Stimulated activated naive CD8-positive, alpha-beta T cell treated with anti-CD3 and anti-CD28 coated beads, Interleukin-15, Interleukin-2, amounts not matched to agents 100 ng/mL and 50 ng/mL, for 24 hours (primary cell): ENCODE measurements around the gene BRPF1.
A peak's percentile ranks its signal among the peaks of the same experiment; 100 is the strongest.

ENCODE experiments used
- H3K27ac Mint-ChIP-seq: one replicate; pipeline ENCODE4 v1.8.0; 2021; ENCODE audit warnings: mild to moderate bottlenecking, mixed read lengths
- H3K27me3 Mint-ChIP-seq: one replicate; pipeline ENCODE4 v1.8.0; 2021; ENCODE audit warnings: mixed read lengths
- H3K36me3 Mint-ChIP-seq: one replicate; pipeline ENCODE4 v1.8.0; 2021; ENCODE audit warnings: low read depth, mixed read lengths
- H3K4me1 Mint-ChIP-seq: one replicate; pipeline ENCODE4 v1.8.0; 2021; ENCODE audit warnings: low read depth, mixed read lengths
- H3K4me3 Mint-ChIP-seq: one replicate; pipeline ENCODE4 v1.8.0; 2021; ENCODE audit warnings: mild to moderate bottlenecking, mixed read lengths
- H3K9me3 Mint-ChIP-seq: one replicate; pipeline ENCODE4 v1.8.0; 2021; ENCODE audit warnings: mixed read lengths

The BRPF1 gene

DNA sequence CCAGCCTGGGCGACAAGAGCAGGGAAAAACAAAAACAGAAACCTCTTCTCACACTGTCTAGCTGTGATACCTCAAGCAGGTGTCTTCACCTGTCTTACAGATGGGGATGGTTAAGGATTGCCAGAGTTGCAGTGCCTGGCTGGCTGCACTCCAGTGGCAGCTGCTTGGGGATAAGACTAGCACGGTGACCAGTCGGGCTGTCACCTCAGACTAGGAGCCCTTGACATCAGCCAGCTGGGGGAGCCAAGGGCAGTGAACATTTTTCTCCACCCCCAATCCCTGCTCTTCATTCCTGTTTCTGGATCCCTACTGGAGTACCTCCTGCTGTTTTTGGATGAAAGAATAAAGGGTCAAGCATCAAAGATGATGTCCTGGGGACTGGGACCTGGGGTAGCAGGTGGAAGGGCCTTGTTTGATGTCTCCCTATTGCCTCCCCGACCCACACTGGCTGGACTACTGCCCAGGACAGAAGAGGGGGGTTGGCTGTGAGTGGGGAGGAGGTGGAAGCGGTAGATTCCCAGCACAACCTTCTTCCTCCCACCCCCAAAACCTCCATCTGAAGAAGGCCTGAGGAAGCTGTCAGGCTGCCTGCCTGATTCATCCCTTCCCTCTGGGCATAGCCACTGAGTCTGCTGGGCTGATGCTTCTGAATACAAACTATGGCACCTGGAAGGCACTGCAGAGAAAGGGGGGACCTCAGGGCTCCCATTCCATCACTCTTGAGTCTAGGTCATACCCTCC lies 34.9 kb upstream of the BRPF1 start:
- Mint-ChIP-seq H3K4me1 (no peaks in the 10 kb centered on the region), H3K36me3 (peaks cover 41% of the 10 kb centered on the region), H3K4me3 (no peak overlapping the region), H3K27ac (no peak overlapping the region), H3K9me3 (no peaks in the 10 kb centered on the region), H3K27me3 (no peaks in the 10 kb centered on the region)

GRCh38 chr3:9697892-9698291 lies 33.6 kb upstream of the BRPF1 start:
- peaks cover 1% of the 10 kb centered on the region for H3K27me3 Mint-ChIP-seq
- no peaks in the 10 kb centered on the region for H3K9me3 Mint-ChIP-seq
- H3K36me3 Mint-ChIP-seq: peaks cover 48% of the 10 kb centered on the region
- no peak overlapping the region for H3K4me3 Mint-ChIP-seq
- no peaks in the 10 kb centered on the region for H3K4me1 Mint-ChIP-seq
- no peak overlapping the region for H3K27ac Mint-ChIP-seq

DNA sequence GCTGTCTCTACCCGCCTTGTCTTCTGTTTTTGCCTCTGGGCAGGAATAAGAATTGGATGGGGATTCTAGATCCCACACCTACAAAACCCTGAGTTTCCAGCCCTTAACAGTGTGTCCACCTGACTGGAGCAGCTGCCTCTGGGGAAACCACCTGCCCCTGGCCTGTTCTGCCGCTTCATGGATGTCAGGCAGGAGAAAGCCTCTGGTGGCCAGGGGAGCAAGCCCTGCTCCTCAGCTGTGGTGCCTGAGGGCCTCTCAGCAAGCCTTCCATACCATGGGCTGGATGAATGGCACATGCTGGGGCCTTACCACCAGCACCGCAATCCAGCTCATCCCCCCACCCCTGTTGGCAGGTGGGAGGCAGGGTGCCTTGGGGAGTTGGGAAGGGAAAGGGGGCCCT lies 33.2 kb upstream of the BRPF1 start:
- peaks cover 5% of the 10 kb centered on the region for H3K27me3 Mint-ChIP-seq
- H3K36me3 Mint-ChIP-seq: peaks cover 47% of the 10 kb centered on the region
- no peak overlapping the region for H3K4me3 Mint-ChIP-seq
- no peaks in the 10 kb centered on the region for H3K9me3 Mint-ChIP-seq
- H3K27ac Mint-ChIP-seq: no peak overlapping the region
- H3K4me1 Mint-ChIP-seq: peaks cover 2% of the 10 kb centered on the region

DNA sequence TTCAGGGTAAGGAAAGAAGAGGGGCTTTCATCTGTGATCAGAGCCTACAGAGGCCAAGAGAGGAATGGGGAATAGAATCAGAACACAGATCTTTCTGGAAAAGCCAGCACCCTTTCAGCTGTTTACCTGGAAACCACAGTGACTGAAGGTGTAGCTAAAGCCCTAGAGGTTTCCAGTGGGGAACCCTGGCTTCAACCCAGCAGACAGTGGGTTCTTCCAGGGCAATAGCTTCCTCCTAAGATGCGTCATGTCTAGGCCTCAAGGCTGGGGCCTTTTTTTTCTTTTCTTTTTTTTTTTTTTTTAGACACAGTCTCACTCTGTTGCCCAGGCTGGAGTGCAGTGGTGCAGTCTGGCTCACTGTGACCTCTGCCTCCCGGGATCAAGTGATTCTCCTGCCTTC lies 31.0 kb upstream of the BRPF1 start:
- no peak overlapping the region for H3K27ac Mint-ChIP-seq
- H3K9me3 Mint-ChIP-seq: no peaks in the 10 kb centered on the region
- H3K4me3 Mint-ChIP-seq: no peak overlapping the region
- peaks cover 11% of the 10 kb centered on the region for H3K27me3 Mint-ChIP-seq
- peaks cover 44% of the 10 kb centered on the region for H3K36me3 Mint-ChIP-seq
- peaks cover 14% of the 10 kb centered on the region for H3K4me1 Mint-ChIP-seq

DNA sequence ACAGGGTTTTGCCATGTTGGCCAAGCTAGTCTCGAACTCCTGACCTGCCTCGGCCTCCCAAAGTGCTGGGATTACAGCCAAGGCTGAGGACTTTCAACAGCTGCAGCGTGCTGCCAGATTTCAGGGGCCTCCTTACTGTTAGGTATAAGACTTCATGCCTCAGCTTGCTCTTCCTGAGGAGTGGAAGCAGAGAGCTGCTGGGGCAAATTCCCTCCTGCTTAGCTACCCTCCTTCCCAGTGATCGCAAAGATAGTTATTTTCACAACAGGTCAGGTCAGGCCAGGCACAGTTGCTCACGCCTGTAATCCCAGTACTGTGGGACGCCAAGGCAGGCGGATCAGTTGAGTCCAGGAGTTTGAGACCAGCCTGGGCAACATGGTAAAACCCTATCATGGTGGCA lies 30.5 kb upstream of the BRPF1 start:
- H3K9me3 Mint-ChIP-seq: no peaks in the 10 kb centered on the region
- H3K27me3 Mint-ChIP-seq: peaks cover 15% of the 10 kb centered on the region
- H3K27ac Mint-ChIP-seq: no peak overlapping the region
- peaks cover 14% of the 10 kb centered on the region for H3K4me1 Mint-ChIP-seq
- H3K4me3 Mint-ChIP-seq: no peak overlapping the region
- peaks cover 42% of the 10 kb centered on the region for H3K36me3 Mint-ChIP-seq

- H3K9me3 Mint-ChIP-seq: no peaks in the 10 kb centered on the region
- no peak overlapping the region for H3K27ac Mint-ChIP-seq
- no peak overlapping the region for H3K4me3 Mint-ChIP-seq
- H3K4me1 Mint-ChIP-seq: peaks cover 14% of the 10 kb centered on the region
- H3K36me3 Mint-ChIP-seq: peaks cover 40% of the 10 kb centered on the region
- peaks cover 22% of the 10 kb centered on the region for H3K27me3 Mint-ChIP-seq
Measured at GRCh38 chr3:9701711-9702110, 29.8 kb upstream of the BRPF1 start.

- Mint-ChIP-seq H3K4me3 (no peak overlapping the region), H3K27ac (no peak overlapping the region), H3K9me3 (no peaks in the 10 kb centered on the region), H3K36me3 (peaks cover 33% of the 10 kb centered on the region), H3K4me1 (peaks cover 14% of the 10 kb centered on the region), H3K27me3 (peaks cover 23% of the 10 kb centered on the region)
Measured at GRCh38 chr3:9703240-9703639, 28.3 kb upstream of the BRPF1 start.

GRCh38 chr3:9703736-9704346 lies 27.7 kb upstream of the BRPF1 start, which contains the start of gene CPNE9:
CPNE9 (plus strand) TSS chr3:9703833; CDS start chr3:9703997, 164 bp downstream.
- Mint-ChIP-seq H3K36me3 (peaks cover 33% of the 10 kb centered on the region), H3K27ac (no peak within 1 kb of the TSS), H3K27me3 (peaks cover 23% of the 10 kb centered on the region), H3K4me1 (peaks cover 14% of the 10 kb centered on the region), H3K9me3 (no peaks in the 10 kb centered on the region), H3K4me3 (peak within 1 kb of the TSS; percentile 15)

- H3K4me1 Mint-ChIP-seq: peaks cover 14% of the 10 kb centered on the region
- H3K27me3 Mint-ChIP-seq: peaks cover 23% of the 10 kb centered on the region
- peak overlapping the region; percentile 51 for H3K4me3 Mint-ChIP-seq
- peaks cover 28% of the 10 kb centered on the region for H3K36me3 Mint-ChIP-seq
- no peaks in the 10 kb centered on the region for H3K9me3 Mint-ChIP-seq
- no peak overlapping the region for H3K27ac Mint-ChIP-seq
Measured at GRCh38 chr3:9704347-9705322, 26.9 kb upstream of the BRPF1 start.

DNA sequence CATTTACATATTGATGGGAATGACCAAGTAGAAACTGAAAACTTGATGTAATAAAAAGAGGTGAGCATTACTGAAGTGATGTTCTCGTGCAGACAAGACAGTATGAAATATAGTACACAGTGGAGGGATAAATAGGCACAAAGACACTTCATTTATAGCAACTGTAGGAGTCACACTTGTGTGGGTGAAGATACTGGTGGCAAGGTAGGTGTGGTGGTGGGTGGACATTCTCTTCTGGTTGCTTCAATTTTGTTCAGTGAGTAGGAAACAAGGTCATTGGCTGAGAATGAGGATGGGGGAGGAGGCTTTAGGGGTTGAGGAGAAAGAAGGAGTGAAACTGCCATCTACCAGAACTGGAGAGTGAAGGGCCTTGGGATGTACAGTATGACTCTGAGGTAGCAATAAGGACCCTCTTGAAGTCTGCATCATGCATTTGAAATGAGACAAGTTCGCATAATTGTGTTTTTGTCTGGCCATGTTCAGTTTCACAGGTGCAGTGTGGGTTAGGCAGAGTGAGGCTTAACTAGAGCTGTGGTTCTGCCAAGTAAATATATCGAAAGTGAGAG lies 21.3 kb upstream of the BRPF1 start:
- H3K4me1 Mint-ChIP-seq: no peaks in the 10 kb centered on the region

DNA sequence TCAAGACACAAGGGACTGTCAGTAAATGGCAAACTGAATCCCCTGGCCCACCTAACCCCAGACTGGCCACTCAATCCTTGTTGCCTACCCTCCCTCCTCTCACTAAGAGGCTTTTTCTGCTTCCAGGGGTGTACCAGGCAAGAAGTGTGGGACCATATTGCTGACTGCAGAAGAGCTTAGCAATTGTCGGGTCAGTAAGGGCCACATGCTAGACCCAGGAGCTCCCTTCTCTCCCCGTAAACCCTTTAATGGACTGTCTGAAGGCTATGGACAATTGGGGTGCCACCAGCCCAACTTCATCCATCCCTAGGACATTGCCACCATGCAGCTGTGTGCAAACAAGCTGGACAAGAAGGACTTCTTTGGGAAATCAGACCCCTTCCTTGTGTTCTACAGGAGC lies 19.1 kb upstream of the BRPF1 start:
- peaks cover 4% of the 10 kb centered on the region for H3K27me3 Mint-ChIP-seq
- no peaks in the 10 kb centered on the region for H3K36me3 Mint-ChIP-seq
- no peak overlapping the region for H3K27ac Mint-ChIP-seq
- H3K4me1 Mint-ChIP-seq: peaks cover 7% of the 10 kb centered on the region
- H3K9me3 Mint-ChIP-seq: no peaks in the 10 kb centered on the region
- no peak overlapping the region for H3K4me3 Mint-ChIP-seq

More for the DNA sequence above, 21.3 kb upstream of the BRPF1 start:
- H3K4me3 Mint-ChIP-seq: no peak overlapping the region
- no peak overlapping the region for H3K27ac Mint-ChIP-seq
- no peaks in the 10 kb centered on the region for H3K9me3 Mint-ChIP-seq
- no peaks in the 10 kb centered on the region for H3K36me3 Mint-ChIP-seq
- peaks cover 17% of the 10 kb centered on the region for H3K27me3 Mint-ChIP-seq

DNA sequence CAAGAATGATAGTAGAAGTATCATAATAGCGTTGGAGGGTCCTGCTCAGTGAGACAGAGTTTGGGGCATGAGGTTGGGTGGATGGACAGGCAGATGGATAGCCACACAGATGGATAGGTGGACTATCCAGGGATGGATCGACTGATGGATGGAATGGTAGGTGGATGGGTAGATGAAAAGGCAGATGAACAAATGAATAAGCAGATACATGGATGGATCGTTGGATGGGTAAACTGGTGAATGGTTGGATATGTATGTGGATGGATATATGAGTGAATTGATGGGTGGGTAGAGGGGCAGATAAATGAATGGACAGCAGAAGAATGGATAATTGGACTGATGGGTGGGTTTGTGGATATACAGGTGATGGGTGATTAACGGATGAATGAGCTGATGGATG lies 18.4 kb upstream of the BRPF1 start:
- no peak overlapping the region for H3K4me3 Mint-ChIP-seq
- no peaks in the 10 kb centered on the region for H3K36me3 Mint-ChIP-seq
- peaks cover 4% of the 10 kb centered on the region for H3K27me3 Mint-ChIP-seq
- H3K9me3 Mint-ChIP-seq: no peaks in the 10 kb centered on the region
- peaks cover 7% of the 10 kb centered on the region for H3K4me1 Mint-ChIP-seq
- no peak overlapping the region for H3K27ac Mint-ChIP-seq

DNA sequence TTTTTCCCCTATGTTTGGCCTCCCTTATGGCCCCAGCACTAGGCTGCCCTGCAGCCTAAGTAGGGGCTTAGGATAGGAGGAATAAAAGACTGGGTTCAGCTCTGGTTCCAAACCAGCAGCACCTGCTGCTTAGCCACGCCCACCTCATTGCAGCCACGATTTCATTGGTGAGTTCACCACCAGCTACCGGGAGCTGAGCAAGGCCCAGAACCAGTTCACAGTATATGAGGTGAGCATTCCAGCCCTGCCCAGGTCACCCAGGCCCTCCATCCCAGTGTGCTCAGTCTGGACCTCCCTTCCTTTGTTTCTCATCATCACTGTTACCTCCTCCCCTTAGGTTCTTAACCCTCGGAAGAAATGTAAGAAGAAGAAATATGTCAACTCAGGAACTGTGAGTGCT lies 16.4 kb upstream of the BRPF1 start:
- H3K27me3 Mint-ChIP-seq: peaks cover 4% of the 10 kb centered on the region
- no peaks in the 10 kb centered on the region for H3K9me3 Mint-ChIP-seq
- H3K4me3 Mint-ChIP-seq: no peak overlapping the region
- H3K36me3 Mint-ChIP-seq: no peaks in the 10 kb centered on the region
- H3K4me1 Mint-ChIP-seq: peaks cover 7% of the 10 kb centered on the region
- H3K27ac Mint-ChIP-seq: no peak overlapping the region

DNA sequence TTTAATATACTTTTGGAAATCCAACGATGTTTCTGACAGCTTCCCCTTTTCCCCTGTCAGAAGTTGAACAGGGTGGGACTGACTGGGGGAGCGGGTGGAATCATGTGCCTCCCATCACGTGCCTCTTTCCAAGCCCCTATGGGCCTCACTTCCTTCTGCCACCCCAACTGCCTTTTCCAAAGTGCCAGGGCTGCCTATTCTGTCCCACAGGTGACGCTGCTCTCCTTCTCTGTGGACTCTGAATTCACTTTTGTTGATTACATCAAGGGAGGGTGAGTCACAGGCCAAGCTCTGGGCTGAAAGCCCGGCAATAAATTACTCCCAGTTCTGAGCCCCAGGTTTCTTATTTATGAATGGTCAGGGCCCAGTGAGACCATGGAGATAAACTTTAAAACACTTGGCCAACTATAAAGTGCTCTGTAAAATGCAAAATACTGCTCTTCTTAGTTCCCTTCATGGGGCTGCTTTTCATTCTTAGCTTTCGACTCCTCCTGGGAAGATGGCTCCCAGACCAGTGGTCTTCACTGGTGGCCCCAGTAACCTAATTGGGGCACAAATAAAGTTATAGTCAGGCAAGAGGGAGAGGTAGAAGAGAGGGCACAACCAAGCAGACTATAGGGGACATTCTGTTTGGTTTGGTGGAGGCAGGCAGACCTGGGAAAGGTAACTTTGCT lies 15.6 kb upstream of the BRPF1 start:
- Mint-ChIP-seq H3K4me3 (no peak overlapping the region), H3K9me3 (no peaks in the 10 kb centered on the region), H3K36me3 (no peaks in the 10 kb centered on the region), H3K27me3 (peaks cover 4% of the 10 kb centered on the region), H3K27ac (no peak overlapping the region), H3K4me1 (peaks cover 7% of the 10 kb centered on the region)
